Neural cell (in vitro differentiated cells): ENCODE results near the gene PADI3.

Source experiments
- CTCF ChIP-seq: fragments of 450-650 bp; IDR thresholded peaks from 2 replicates; pipeline ENCODE4 v1.5.1; 2014; ENCODE audit warnings: antibody characterized with exemption, mild to moderate bottlenecking, moderate library complexity; ENCODE audit not compliant: poor library complexity, severe bottlenecking
- EP300 ChIP-seq: fragments of 450-650 bp; conservative IDR thresholded peaks from 2 replicates; pipeline ENCODE4 v1.6.1; 2014; ENCODE audit warnings: antibody characterized with exemption, mild to moderate bottlenecking, moderate library complexity; ENCODE audit not compliant: poor library complexity, severe bottlenecking
- EZH2 ChIP-seq: fragments of 200-600, 300-800 bp; shearing (Covaris generic), sonication (generic); IDR thresholded peaks from 2 replicates; pipeline ENCODE4 v1.6.1; 2014; ENCODE audit warnings: antibody characterized with exemption, low read length, borderline replicate concordance, mild to moderate bottlenecking; ENCODE audit not compliant: insufficient read depth, poor library complexity, severe bottlenecking
- POLR2AphosphoS5 ChIP-seq: IDR thresholded peaks from 2 replicates; pipeline ENCODE4 v1.6.1; 2012
- SMC3 ChIP-seq: fragments of 450-650 bp; conservative IDR thresholded peaks from 2 replicates; pipeline ENCODE4 v1.6.1; 2014; ENCODE audit warnings: antibody characterized with exemption, mild to moderate bottlenecking, moderate library complexity; ENCODE audit not compliant: poor library complexity

- TF ChIP-seq SMC3 = no peak
- TF ChIP-seq EZH2 = no peak
- TF ChIP-seq CTCF = no peak
- TF ChIP-seq EP300 = no peak
- no peak for TF ChIP-seq POLR2AphosphoS5
Measured at GRCh38 chr1:17306407-17306806, 57.5 kb downstream of the PADI3 start.
